GM10248 (cell line): ENCODE measurements around the gene ADIPOR2.

ENCODE experiments used
- CTCF ChIA-PET: fragments of 300-600 bp; sonication (Branson Sonifier 250); formaldehyde crosslinking; extraction: SDS; loops from one replicate; lab custom pipeline; 2021; ENCODE audit warnings: antibody characterized with exemption; lab: Yijun Ruan, JAX
- POLR2A ChIA-PET: fragments of 350-650 bp; sonication (Branson Sonifier 250); formaldehyde crosslinking; extraction: SDS; loops from one replicate; lab custom pipeline; 2020; ENCODE audit warnings: antibody characterized with exemption; lab: Yijun Ruan, JAX
- DNase-seq: peaks from one replicate; pipeline ENCODE4 v3.0.0; 2012; ENCODE audit errors: extremely low spot score
- TF ChIP-seq, protein P1 (sequence below): IDR thresholded peaks from 2 replicates; pipeline ENCODE4 v1.5.1; 2012; ENCODE audit warnings: mild to moderate bottlenecking, low read depth; ENCODE audit errors: extremely low read depth, missing control alignments, control extremely low read depth

The ADIPOR2 gene

DNA sequence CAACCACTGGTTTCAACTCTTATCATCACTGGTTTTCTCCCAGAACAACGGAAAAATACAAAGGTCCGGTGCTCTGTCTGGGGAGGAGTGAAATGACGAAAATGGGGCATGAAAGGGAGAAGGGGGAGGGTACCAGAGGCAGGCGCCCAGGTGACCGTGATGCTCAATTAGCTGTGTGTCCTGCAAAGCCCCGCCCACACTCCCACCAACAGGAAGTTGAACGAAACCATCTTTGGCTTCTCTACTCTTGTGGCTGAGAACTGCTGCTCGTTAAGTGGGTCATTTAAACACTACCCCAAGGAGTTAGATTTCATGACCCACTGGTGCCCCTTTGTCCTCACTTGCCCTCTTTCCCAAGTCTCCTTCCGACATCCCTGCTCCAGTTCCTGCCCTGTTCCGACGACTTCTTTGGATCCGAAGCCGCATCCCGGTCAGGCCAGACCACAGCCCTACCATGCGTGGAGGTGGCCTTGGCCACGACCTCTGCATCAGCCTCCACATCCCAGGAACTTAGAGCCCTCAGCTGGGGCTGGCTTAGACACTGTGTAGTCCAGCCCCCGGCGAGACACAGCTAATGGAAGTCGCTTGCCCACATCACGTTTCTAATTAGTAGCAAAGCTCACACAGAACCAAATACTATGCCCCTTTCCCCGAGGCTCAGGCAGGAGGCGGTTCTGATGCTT, 118.1 kb downstream of the ADIPOR2 start:
- no peak for DNase-seq
- ChIA-PET CTCF (no interaction called here), POLR2A (no interaction called here)
- TF ChIP-seq, protein P1, sequence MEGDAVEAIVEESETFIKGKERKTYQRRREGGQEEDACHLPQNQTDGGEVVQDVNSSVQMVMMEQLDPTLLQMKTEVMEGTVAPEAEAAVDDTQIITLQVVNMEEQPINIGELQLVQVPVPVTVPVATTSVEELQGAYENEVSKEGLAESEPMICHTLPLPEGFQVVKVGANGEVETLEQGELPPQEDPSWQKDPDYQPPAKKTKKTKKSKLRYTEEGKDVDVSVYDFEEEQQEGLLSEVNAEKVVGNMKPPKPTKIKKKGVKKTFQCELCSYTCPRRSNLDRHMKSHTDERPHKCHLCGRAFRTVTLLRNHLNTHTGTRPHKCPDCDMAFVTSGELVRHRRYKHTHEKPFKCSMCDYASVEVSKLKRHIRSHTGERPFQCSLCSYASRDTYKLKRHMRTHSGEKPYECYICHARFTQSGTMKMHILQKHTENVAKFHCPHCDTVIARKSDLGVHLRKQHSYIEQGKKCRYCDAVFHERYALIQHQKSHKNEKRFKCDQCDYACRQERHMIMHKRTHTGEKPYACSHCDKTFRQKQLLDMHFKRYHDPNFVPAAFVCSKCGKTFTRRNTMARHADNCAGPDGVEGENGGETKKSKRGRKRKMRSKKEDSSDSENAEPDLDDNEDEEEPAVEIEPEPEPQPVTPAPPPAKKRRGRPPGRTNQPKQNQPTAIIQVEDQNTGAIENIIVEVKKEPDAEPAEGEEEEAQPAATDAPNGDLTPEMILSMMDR: no peak

DNA sequence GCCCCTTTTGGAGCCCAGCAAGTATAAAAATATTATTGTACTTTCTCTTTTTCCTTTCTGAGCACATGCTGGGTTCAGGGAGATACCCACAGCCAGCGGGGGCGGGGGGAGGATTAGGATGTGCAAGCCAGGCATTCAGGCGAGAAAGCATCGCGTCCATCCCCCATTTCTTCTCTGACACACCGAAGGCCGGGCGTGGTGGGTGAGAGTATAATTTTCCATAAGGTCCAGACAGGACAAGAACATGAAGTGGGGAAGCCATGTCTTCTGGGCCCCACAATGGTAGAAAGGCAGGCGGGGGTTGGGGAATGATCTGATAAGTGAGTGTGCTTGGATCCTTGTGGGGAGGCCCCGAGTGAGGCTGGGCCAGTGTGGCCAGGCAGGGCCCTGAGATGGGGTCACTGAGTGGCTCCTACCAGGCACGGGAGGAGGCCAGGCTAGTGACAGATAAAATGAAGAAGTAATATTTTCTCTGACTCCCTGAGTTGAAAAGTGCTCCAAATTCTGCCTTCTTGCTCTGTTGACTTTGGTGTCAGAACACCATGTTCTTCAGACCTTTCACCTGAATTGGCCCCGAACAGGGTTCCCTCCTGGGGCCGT, 118.8 kb downstream of the ADIPOR2 start:
- CTCF ChIA-PET: no interaction called here
- DNase-seq: no peak
- TF ChIP-seq, protein P1: no peak
- POLR2A ChIA-PET: no interaction called here

DNA sequence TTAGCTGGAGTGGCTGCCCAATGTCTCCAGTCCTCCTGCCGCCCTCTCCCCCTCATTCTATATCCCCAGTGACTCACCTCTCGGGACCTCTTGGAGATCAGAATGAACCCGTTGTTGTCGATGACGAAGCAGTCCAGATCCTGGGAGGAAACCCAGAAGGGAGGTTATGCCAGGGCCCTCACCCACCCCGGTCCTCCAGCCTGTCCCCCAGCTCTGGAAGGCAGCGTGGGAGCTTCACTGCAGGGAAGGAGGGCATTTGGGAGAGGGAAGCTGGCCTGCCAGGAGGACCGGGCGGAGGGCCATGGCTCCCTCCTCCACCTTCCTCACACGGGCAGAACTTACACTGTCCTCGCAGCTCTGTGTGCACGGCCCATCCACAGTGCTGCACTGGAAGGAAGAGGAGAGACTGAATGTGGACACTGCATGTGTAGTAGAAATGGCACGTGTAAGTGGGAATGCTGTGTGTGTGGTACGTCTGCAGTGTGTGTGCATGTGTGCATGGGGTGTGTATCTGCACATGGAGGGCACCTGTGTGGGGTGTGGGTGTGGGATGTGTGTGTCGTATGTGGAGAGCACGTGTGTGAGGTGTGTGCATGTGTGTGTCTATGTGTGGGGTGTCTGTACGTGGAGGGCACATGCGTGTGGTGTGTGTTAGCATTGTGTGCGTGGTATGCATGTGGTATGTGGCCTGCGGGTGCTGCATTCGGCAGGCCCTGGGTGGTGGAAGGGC, 119.5 kb downstream of the ADIPOR2 start:
- TF ChIP-seq, protein P1: no peak
- no peak for DNase-seq
- ChIA-PET CTCF (no interaction called here), POLR2A (no interaction called here)

- no peak for DNase-seq
- ChIA-PET POLR2A (no interaction called here), CTCF (no interaction called here)
- TF ChIP-seq, protein P1: no peak
These were observed 120.0 kb downstream of the ADIPOR2 start for GRCh38 chr12:1810931-1811280.

DNA sequence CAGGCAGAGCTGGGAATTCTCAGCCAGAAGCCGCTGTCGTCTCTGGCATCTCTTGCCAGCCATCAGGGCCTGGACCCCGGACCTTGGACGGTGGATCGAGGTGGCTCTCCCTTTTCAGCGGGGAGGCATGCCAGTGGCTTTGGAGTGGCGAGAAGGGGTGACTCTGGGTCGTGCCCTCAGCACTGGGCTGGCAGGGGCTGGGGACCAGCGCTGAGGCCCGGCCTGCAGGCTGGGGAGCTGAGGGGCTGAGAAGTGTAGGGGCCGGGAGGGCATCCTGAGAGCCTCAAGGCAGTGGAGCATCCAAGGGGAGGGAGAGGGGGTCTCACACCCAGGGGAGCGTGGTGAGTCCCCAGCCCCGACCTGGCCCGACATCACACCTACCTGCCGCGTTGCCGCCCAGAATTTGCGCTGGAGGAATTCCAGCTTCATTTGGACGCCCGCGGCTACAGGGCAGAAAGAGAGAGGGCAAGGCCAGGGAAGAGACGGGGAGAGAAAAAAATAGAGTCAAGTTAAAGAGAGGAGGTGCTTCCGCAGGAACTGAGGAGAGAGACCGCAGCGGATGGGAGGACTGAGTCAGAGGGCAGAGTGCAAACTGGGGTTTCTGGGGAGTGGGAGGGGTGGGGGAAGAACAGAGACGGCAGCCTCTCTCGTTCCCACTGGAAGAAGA, 120.5 kb downstream of the ADIPOR2 start:
- TF ChIP-seq, protein P1: no peak
- ChIA-PET POLR2A (no interaction called here), CTCF (interaction anchor here (2.0 kb wide), 1 partner anchor 128 kb away, joined by 8 read pairs; no protein-coding TSS in a partner anchor)
- no peak for DNase-seq

DNA sequence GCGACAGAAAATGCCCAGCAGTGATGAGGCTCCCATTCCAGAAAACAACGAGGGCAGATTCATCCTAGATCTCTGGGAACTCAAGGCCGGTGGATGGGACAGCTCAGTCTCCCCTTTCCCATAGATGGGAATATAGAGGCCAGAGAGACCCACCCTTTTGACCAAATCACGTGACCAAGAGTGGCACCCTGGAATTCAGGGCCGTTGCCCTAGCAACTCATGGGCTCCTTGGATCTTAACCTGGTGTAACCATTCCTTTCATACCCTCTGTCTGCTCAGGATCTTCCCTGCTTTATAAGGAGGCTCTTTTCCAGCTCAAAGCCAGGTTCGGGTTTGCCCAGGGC, 121.0 kb downstream of the ADIPOR2 start:
- no peak for DNase-seq
- CTCF ChIA-PET: interaction anchor here (1.0 to 2.0 kb wide), 2 partner anchors 21 to 128 kb away, joined by 3 to 8 read pairs; no protein-coding TSS in a partner anchor
- POLR2A ChIA-PET: no interaction called here
- TF ChIP-seq, protein P1: no peak
